GM18498 (cell line): ENCODE results near the gene CACNA1D.
"Not testable (repeated sequence)": the region's sequence is repeated elsewhere in the genome, so short reads cannot be mapped to it uniquely, and the experiment has no call there.

Source experiments
- ATAC-seq: cut with Tn5 transposase; IDR thresholded peaks from one replicate; pipeline ENCODE4 v1.9.1; 2021; ENCODE audit warnings: mild to moderate bottlenecking, moderate library complexity; ENCODE audit not compliant: unreplicated experiment

CACNA1D gene

GRCh38 chr3:53612508-53612907 is 118.1 kb downstream of the CACNA1D start:
- ATAC-seq, result no peak

- no peak for ATAC-seq
Measured at GRCh38 chr3:53613125-53613524, 118.7 kb downstream of the CACNA1D start.

GRCh38 chr3:53614307-53614706 is 119.9 kb downstream of the CACNA1D start:
- ATAC-seq, result no peak

GRCh38 chr3:53616321-53616720 is 121.9 kb downstream of the CACNA1D start:
- ATAC-seq, result no peak

- no peak for ATAC-seq
Measured at GRCh38 chr3:53616971-53617892, 122.8 kb downstream of the CACNA1D start.

- ATAC-seq, result no peak
Measured at GRCh38 chr3:53617893-53618523, 123.6 kb downstream of the CACNA1D start.

- no peak for ATAC-seq
Measured at GRCh38 chr3:53618524-53618906, 124.1 kb downstream of the CACNA1D start.

- ATAC-seq, result no peak
Measured at GRCh38 chr3:53618936-53619335, 124.5 kb downstream of the CACNA1D start.

GRCh38 chr3:53624061-53624857 is 129.8 kb downstream of the CACNA1D start:
- no peak for ATAC-seq

- no peak for ATAC-seq
Measured at GRCh38 chr3:53626876-53627275, 132.5 kb downstream of the CACNA1D start.

- ATAC-seq, result no peak
Measured at GRCh38 chr3:53628536-53629401, 134.4 kb downstream of the CACNA1D start.

- ATAC-seq, result no peak
Measured at GRCh38 chr3:53629402-53629723, 135.0 kb downstream of the CACNA1D start.

GRCh38 chr3:53630547-53630946 is 136.1 kb downstream of the CACNA1D start:
- no peak for ATAC-seq

GRCh38 chr3:53633197-53633787 is 138.9 kb downstream of the CACNA1D start:
- ATAC-seq, result no peak

GRCh38 chr3:53635041-53635440 is 140.6 kb downstream of the CACNA1D start:
- ATAC-seq, result no peak

GRCh38 chr3:53638806-53639205 is 144.4 kb downstream of the CACNA1D start:
- not testable (repeated sequence) for ATAC-seq

- ATAC-seq, result no peak
Measured at GRCh38 chr3:53641397-53641796, 147.0 kb downstream of the CACNA1D start.

GRCh38 chr3:53642211-53642610 is 147.8 kb downstream of the CACNA1D start:
- ATAC-seq, result no peak

GRCh38 chr3:53643757-53644156 is 149.3 kb downstream of the CACNA1D start:
- ATAC-seq, result no peak

GRCh38 chr3:53645754-53646153 is 151.3 kb downstream of the CACNA1D start:
- ATAC-seq, result no peak
